T-helper 1 cell (primary cell): ENCODE measurements around the gene CLCN4.

Source experiments
- DNase-seq, 5 donors: peaks; one replicate each; pipeline ENCODE4 v3.0.0-alpha.2; 2012 to 2020
- total RNA-seq, 4 donors: gene quantifications; one replicate each; lab custom pipeline; 2026; lab: John Stamatoyannopoulos, UW

CLCN4 gene
- 0 to 0.08 (median 0) reads per million in 4 donors for total RNA-seq

- no peak for DNase-seq
These were observed at the start of gene CLCN4 for GRCh38 chrX:10156199-10157031. TSS of gene CLCN4 (plus strand) at chrX:10156975. CDS start at chrX:10185033, 28,058 bp downstream.

- no peak for DNase-seq
These were observed 49.3 kb upstream of the CLCN4 start for GRCh38 chrX:10107483-10107882.

GRCh38 chrX:10108288-10108687 lies 48.5 kb upstream of the CLCN4 start:
- DNase-seq: no peak

- no peak for DNase-seq
These were observed 47.1 kb upstream of the CLCN4 start for GRCh38 chrX:10109695-10110094.

GRCh38 chrX:10110316-10110935 lies 46.3 kb upstream of the CLCN4 start:
- no peak for DNase-seq

GRCh38 chrX:10110984-10111363 lies 45.8 kb upstream of the CLCN4 start:
- peak in 4 of 5 donors; percentile 22 to 72 (median 46) for DNase-seq

GRCh38 chrX:10111364-10112148 lies 45.2 kb upstream of the CLCN4 start:
- peak in 4 of 5 donors; percentile 44 to 72 (median 58) for DNase-seq

GRCh38 chrX:10112510-10112909 lies 44.3 kb upstream of the CLCN4 start:
- peak in 1 of 5 donors; percentile 44 for DNase-seq

GRCh38 chrX:10115082-10115481 lies 41.7 kb upstream of the CLCN4 start:
- DNase-seq: no peak

GRCh38 chrX:10117301-10117700 lies 39.5 kb upstream of the CLCN4 start:
- no peak for DNase-seq

GRCh38 chrX:10117864-10118377 lies 38.9 kb upstream of the CLCN4 start:
- no peak for DNase-seq

GRCh38 chrX:10118530-10118929 lies 38.2 kb upstream of the CLCN4 start:
- no peak for DNase-seq

GRCh38 chrX:10119399-10119990 lies 37.3 kb upstream of the CLCN4 start:
- DNase-seq: peak; percentile 12 to 80 (median 62)

- DNase-seq: no peak
These were observed 36.4 kb upstream of the CLCN4 start for GRCh38 chrX:10120331-10120730.

GRCh38 chrX:10120828-10121227 lies 35.9 kb upstream of the CLCN4 start:
- DNase-seq: no peak

GRCh38 chrX:10121787-10122186 lies 35.0 kb upstream of the CLCN4 start:
- no peak for DNase-seq

GRCh38 chrX:10124506-10125247 lies 32.1 kb upstream of the CLCN4 start:
- DNase-seq: no peak

GRCh38 chrX:10125248-10125615 lies 31.5 kb upstream of the CLCN4 start:
- DNase-seq: no peak

GRCh38 chrX:10126044-10126443 lies 30.7 kb upstream of the CLCN4 start:
- no peak for DNase-seq

GRCh38 chrX:10126834-10127233 lies 29.9 kb upstream of the CLCN4 start:
- no peak for DNase-seq

- DNase-seq: no peak
These were observed 28.4 kb upstream of the CLCN4 start for GRCh38 chrX:10128386-10128785.

- DNase-seq: no peak
These were observed 27.5 kb upstream of the CLCN4 start for GRCh38 chrX:10129229-10129628.
